Skin epidermis (tissue), 12 donors: ENCODE results near the gene LCLAT1.
"Not testable (repeated sequence)": the region's sequence is repeated elsewhere in the genome, so short reads cannot be mapped to it uniquely, and the experiment has no call there.

Source experiments
- H3K27ac ChIP-seq, 21 experiments: fragments of 200-600 bp; sonication (generic) in 11 of 21; one replicate each; pipeline ENCODE4 v1.5.0; 2020; ENCODE audit warnings: mild to moderate bottlenecking in 3 of 21, inconsistent platforms in 2 of 21, moderate library complexity in 2 of 21
- H3K4me3 ChIP-seq, 7 experiments: fragments of 200-600 bp; sonication (generic) in 2 of 7; one replicate each; pipeline ENCODE4 v1.5.0; 2020; ENCODE audit warnings: inconsistent platforms in 2 of 7, mild to moderate bottlenecking in 2 of 7, moderate library complexity in 1 of 7

LCLAT1 gene

DNA sequence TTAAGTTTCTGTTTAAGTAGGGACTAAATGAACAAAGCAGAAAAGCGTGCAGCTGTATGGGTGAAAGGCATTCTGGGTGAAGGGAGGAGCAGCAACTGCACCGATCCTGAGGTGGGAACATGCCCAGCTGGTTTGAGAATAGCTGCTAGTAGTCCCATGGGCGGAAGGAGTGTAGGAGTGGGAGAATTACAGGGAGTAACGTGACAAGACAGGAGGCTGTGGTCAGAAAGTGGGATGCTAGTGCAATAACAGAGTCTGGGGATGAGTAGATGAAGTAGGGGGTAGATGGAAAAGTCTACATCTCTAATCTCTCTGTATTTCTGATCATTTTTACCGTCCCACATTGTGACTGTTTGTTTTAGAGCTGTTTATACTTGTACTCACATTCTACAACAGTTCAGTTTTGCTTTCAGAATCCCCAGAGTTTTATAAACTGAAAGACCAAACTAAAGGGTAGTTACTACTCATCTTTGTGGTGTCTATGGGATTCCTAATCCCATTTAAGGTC is 118.9 kb downstream of the LCLAT1 start:
- Histone ChIP-seq H3K27ac (peak overlapping the region in 11 of 21 experiments; percentile 3 to 73 (median 51)), H3K4me3 (no peak overlapping the region)

- Histone ChIP-seq H3K4me3 (no peak overlapping the region), H3K27ac (peak overlapping the region in 4 of 21 experiments; percentile 47 to 73 (median 64))
Measured at GRCh38 chr2:30566631-30567030, 119.6 kb downstream of the LCLAT1 start.

DNA sequence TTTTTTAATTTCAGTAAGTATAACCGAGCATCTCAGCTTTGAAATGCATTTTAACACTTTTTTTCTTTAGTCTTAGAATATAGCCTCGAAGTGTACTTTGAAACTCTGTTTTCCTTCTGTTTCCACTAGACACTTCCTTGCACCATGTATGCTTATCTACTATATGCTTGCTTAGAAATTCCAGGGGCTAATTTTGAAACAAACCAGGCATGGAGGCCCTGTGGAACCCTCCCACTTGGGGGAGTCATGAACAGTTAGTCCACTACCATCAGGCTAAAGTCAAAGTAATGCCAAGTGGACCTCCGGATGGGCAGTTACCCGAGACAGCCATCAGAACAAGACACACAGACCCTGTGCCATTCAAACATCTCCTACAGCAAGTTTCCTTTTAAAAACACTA is 120.3 kb downstream of the LCLAT1 start:
- no peak overlapping the region for H3K4me3 ChIP-seq
- peak overlapping the region in 3 of 21 experiments; percentile 2 to 64 (median 5) for H3K27ac ChIP-seq

GRCh38 chr2:30569946-30570345 is 122.9 kb downstream of the LCLAT1 start:
- Histone ChIP-seq H3K4me3 (no peak overlapping the region), H3K27ac (no peak overlapping the region)

DNA sequence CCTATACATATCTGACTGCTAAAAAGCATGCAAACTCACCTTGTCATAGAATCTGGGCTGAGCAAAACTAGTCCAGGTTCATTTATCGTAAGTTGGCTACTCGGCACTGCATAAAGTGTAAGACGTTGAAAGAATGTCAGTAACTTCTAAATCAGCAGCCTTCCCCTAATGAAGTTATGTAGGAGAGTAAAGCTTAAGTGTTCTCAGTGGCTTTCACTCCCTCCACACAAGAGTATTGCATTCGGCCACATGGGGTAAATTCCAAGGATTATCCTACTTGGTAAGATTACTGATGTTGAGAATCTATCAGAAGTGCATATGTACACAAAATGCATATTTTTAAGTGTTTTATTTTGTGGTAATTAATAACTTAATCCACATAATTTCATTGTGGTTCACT is 130.1 kb downstream of the LCLAT1 start:
- H3K4me3 ChIP-seq = no peak overlapping the region
- H3K27ac ChIP-seq = no peak overlapping the region

DNA sequence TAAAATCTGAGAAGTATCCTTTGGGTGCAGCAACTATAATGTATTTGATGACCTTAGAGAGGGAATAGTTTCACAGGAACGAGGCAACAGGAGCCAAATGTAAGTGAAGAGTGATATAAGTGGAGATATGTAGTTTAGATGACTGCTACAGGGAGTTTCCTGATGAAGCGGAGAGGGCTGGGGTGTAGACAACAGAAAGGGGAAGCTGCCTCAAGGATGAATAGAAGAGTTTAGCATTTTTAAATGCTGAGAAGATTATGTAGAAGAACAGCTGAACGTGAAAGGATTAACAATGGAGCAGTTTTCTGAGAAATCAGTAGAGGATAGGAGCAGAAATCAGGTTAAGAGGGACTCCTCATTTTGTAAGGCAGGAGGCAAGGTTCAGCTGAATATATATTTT is 133.3 kb downstream of the LCLAT1 start:
- no peak overlapping the region for H3K4me3 ChIP-seq
- no peak overlapping the region for H3K27ac ChIP-seq

- Histone ChIP-seq H3K4me3 (no peak overlapping the region), H3K27ac (no peak overlapping the region)
Measured at GRCh38 chr2:30582521-30582920, 135.5 kb downstream of the LCLAT1 start.

DNA sequence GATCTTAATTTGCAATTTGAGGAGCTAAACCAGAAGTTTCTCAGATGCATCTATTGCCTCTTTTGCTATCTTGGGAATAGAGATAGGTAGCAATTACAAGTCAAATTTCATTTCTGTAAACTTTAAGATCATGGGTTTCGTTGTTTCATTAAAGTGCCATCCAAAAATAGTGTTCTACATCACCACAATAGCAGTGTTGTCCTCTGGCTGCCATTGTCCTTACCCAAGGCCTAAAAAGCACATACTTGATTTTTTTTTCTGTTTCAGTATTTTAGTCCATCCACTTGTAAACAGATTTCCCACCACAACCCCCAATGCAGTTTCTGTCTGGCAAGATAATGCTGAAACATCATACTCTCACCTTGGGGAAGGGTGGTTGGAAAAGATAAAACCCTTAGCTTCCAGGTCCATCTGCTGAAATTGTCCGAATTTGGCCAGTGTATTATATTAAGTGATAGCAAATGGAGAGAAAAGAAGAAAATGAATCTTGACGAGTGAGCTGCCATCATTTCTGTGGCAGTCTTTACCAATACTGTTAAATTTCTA is 136.2 kb downstream of the LCLAT1 start:
- H3K27ac ChIP-seq = no peak overlapping the region

GRCh38 chr2:30584116-30584515 is 137.1 kb downstream of the LCLAT1 start:
- Histone ChIP-seq H3K27ac (no peak overlapping the region), H3K4me3 (no peak overlapping the region)

More for the DNA sequence above, 136.2 kb downstream of the LCLAT1 start:
- no peak overlapping the region for H3K4me3 ChIP-seq

- H3K27ac ChIP-seq = peak overlapping the region in 1 of 21 experiments; percentile 55
Measured at GRCh38 chr2:30588994-30589393, 141.9 kb downstream of the LCLAT1 start.

DNA sequence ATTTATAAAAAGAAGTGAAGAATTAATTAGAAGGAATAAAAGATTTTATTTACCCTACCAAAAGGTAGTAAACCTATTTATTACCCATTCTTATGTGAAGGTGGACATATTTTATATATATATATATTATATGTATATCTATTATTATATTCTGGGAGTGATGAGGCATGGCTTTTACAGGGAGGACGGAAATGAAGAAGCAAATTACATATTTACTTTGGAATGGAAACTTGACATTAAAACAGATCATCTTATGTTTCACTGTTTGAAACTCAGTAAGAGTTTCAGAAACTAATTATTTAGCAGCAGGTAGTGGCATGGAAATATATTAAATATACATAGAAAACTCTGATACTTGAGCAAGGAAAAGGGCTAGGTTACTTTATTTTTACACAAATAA is 143.4 kb downstream of the LCLAT1 start:
- Histone ChIP-seq H3K27ac (no peak overlapping the region), H3K4me3 (no peak overlapping the region)

More at GRCh38 chr2:30588994-30589393, 141.9 kb downstream of the LCLAT1 start:
- H3K4me3 ChIP-seq = no peak overlapping the region

GRCh38 chr2:30591186-30591585 is 144.1 kb downstream of the LCLAT1 start:
- Histone ChIP-seq H3K4me3 (no peak overlapping the region), H3K27ac (no peak overlapping the region)

GRCh38 chr2:30601375-30601774 is 154.3 kb downstream of the LCLAT1 start:
- Histone ChIP-seq H3K4me3 (no peak overlapping the region), H3K27ac (no peak overlapping the region)

DNA sequence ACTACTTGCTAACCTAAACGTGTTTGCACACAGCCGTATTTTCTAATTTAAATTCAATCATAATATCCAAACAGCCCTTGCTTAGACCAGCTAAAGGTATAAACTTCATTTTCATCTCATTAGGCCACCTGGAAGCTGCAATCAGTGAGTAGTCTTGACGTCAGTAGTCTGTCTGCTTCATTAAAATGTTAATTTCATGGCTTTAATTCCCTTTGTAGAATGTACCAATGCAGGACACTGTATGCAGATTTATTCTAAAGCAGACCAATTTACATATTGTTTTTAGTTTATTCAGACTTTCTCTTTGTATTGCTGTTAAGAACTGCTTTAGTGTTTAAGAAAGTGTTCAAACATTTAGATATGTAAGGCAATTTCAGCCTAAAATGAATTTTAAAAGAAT is 158.2 kb downstream of the LCLAT1 start:
- no peak overlapping the region for H3K4me3 ChIP-seq
- H3K27ac ChIP-seq = no peak overlapping the region

- Histone ChIP-seq H3K4me3 (no peak overlapping the region), H3K27ac (no peak overlapping the region)
Measured at GRCh38 chr2:30608643-30609042, 161.6 kb downstream of the LCLAT1 start.

DNA sequence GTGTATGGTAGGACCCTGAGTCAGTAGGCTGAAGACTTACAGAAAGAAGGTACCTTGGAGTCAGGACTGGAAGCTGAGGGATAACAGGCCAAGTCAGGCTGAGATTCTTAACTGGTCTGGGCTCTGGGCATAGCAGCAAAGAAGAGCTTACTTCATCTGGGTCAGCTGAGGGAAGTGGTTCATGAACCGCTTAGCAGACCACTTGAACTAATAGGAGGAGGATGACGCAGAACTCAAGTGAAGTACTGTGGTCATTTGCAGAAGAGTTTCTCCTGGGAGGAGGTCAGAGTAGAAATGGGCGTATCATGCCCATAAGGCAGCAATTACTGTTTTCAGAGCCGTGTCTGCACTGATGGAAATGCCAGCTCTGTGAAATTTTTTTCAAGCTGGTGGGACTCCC is 164.5 kb downstream of the LCLAT1 start:
- Histone ChIP-seq H3K27ac (peak overlapping the region in 4 of 21 experiments; percentile 25 to 61 (median 36)), H3K4me3 (no peak overlapping the region)

DNA sequence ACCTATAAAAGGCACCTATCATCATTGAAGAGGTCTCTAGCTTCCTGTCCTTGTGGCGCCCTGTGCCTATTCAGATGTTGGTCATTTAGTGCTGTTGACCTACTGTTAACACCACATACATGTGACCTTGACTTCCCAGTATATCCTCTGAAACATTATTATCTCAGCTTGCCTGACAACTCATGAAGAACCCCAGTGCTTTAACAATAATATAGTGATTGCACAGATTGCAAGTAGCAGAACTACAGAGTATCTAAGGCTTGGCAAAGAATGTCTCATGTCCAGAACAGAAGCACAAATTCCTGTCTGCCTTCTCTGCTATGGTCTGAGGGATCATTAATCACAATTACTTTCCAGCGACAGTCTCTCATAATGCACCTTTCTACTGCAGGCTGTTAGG is 165.3 kb downstream of the LCLAT1 start:
- Histone ChIP-seq H3K4me3 (no peak overlapping the region), H3K27ac (no peak overlapping the region)

DNA sequence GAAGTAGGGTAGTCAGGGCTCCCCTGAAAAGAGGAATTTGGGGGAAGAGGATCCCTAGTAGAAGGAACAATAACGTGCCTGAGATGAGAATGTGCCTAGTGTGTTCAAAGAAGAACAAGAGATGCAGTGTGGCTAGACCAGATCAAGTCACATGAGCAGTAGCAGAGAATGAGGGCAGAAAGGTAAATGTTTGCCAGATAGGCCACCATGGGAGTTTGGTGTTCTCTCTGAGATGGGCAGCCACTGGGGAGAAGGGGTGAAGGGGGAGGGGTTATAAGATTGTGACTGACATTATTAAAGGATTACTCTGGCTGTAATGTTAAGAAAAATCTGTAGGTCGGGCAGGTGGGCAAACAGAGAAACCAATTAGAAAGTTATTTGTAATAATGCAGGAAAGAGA is 166.0 kb downstream of the LCLAT1 start:
- no peak overlapping the region for H3K4me3 ChIP-seq
- no peak overlapping the region for H3K27ac ChIP-seq

DNA sequence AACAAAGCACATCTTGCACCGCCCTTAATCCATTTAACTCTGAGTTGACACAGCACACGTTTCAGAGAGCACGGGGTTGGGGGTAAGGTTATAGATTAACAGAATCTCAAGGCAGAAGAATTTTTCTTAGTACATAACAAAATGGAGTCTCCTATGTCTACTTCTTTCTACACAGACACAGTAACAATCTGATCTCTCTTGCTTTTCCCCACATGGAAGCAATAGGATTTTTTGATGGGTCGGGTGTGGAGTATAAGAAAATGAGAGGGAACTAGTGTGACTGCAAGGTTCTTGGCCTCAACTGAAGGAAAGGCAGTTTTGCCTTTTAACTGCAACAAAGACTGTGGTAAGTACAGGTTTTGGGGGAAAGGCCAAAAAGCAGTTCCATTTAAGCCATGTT is 167.2 kb downstream of the LCLAT1 start:
- H3K4me3 ChIP-seq, H3K27ac ChIP-seq: not testable (repeated sequence)

DNA sequence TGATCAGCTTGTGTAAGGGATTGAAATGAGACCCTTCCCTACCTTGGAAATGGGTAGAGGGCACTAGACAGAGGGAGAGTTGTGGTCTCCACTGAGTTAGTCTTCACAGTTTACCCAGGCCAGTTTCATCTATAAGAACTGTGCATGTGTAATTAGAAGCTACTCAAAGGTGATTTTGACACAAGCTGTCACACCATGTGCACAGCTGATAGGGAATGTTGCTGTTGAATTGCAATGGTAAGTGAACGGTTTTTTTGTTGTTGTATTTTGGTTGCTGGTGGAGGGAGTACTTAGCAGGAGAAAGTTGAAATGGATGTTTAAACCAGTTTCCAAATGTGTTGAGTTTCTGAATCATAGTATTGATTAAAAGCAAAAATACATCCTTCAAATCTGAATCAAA is 168.9 kb downstream of the LCLAT1 start:
- no peak overlapping the region for H3K27ac ChIP-seq
- H3K4me3 ChIP-seq = no peak overlapping the region

GRCh38 chr2:30620102-30620501 is 173.1 kb downstream of the LCLAT1 start:
- H3K4me3 ChIP-seq = no peak overlapping the region
- H3K27ac ChIP-seq = no peak overlapping the region

DNA sequence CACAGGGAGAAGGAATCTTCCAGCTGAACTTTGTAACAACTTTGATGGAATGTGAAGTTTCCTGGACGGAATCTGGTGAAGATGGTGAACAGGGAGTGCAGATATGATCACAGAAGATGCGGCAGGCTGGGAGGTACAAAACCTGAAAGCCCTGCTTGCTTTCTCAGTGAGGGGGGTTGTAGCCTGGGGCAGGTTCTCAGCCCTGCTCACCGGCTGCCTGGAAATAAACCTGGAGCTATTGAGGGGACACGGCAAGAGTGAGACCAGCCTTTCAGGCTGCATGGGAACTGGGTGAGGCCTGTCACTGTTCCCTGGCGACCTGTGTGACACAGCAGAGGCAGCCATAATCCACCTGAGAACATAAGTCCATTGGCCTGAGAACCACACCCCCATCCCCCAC is 174.8 kb downstream of the LCLAT1 start:
- no peak overlapping the region for H3K4me3 ChIP-seq
- H3K27ac ChIP-seq = no peak overlapping the region
